ENCODE results near the gene UNKL.

Gene UNKL, protein sequence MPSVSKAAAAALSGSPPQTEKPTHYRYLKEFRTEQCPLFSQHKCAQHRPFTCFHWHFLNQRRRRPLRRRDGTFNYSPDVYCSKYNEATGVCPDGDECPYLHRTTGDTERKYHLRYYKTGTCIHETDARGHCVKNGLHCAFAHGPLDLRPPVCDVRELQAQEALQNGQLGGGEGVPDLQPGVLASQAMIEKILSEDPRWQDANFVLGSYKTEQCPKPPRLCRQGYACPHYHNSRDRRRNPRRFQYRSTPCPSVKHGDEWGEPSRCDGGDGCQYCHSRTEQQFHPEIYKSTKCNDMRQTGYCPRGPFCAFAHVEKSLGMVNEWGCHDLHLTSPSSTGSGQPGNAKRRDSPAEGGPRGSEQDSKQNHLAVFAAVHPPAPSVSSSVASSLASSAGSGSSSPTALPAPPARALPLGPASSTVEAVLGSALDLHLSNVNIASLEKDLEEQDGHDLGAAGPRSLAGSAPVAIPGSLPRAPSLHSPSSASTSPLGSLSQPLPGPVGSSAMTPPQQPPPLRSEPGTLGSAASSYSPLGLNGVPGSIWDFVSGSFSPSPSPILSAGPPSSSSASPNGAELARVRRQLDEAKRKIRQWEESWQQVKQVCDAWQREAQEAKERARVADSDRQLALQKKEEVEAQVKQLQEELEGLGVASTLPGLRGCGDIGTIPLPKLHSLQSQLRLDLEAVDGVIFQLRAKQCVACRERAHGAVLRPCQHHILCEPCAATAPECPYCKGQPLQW
- total RNA-seq, result 35.6 to 38.9 (median 35.6) reads per million in 3 donors

GRCh38 chr16:1414532-1415260, at the start of gene UNKL:
TSS of gene UNKL (minus strand) at chr16:1414704. CDS start at chr16:1414691, 13 bp downstream.
- DNase-seq, result peak; percentile 68 to 79 (median 78)
- peaks cover 13% of the 10 kb centered on the region for H3K36me3 ChIP-seq (ENCODE audit: control insufficient read depth, insufficient read depth, low read length)
- H3K4me1 ChIP-seq (ENCODE audit: control insufficient read depth, insufficient read depth, low read length, poor library complexity, severe bottlenecking), result peaks cover 5% of the 10 kb centered on the region
- peak within 1 kb of the TSS; percentile 92 for H3K4me3 ChIP-seq (ENCODE audit: insufficient read depth, low read depth, low read length, poor library complexity, severe bottlenecking)
- H3K27ac ChIP-seq (ENCODE audit: insufficient read depth, low read length, poor library complexity, severe bottlenecking), result peak within 1 kb of the TSS; percentile 75
- no peaks in the 10 kb centered on the region for H3K27me3 ChIP-seq (replicated peaks; ENCODE audit: control insufficient read depth, insufficient read depth, low read length, poor library complexity, severe bottlenecking)
- H3K9me3 ChIP-seq (ENCODE audit: control insufficient read depth, low read length), result no peaks in the 10 kb centered on the region

DNA sequence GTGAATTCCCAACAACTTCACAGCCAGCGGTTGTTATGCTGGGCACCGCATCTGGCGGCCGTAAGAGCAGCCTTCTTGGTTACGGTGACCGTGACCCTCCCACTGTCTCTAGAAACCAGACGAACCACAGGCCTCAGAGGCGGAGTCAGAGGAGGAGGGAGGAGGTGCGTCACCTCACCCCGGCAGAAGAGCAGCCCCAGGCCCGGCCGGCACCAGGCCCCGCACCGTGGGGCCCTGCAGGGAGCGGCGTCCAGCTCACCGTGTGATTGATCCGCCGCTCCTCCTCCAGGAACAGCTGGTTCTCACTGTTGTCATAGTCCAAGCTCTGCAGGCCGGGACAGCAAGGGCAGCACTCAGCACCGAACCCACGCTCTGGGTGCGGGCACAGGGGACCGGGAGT, 46.6 kb upstream of the UNKL start:
- Histone ChIP-seq H3K27ac (ENCODE audit: insufficient read depth, low read length, poor library complexity, severe bottlenecking) (no peak overlapping the region), H3K27me3 (replicated peaks; ENCODE audit: control insufficient read depth, insufficient read depth, low read length, poor library complexity, severe bottlenecking) (no peaks in the 10 kb centered on the region), H3K9me3 (ENCODE audit: control insufficient read depth, low read length) (no peaks in the 10 kb centered on the region), H3K4me1 (ENCODE audit: control insufficient read depth, insufficient read depth, low read length, poor library complexity, severe bottlenecking) (no peaks in the 10 kb centered on the region), H3K4me3 (ENCODE audit: insufficient read depth, low read depth, low read length, poor library complexity, severe bottlenecking) (no peak overlapping the region), H3K36me3 (ENCODE audit: control insufficient read depth, insufficient read depth, low read length) (peaks cover 24% of the 10 kb centered on the region)
- no peak for DNase-seq

DNA sequence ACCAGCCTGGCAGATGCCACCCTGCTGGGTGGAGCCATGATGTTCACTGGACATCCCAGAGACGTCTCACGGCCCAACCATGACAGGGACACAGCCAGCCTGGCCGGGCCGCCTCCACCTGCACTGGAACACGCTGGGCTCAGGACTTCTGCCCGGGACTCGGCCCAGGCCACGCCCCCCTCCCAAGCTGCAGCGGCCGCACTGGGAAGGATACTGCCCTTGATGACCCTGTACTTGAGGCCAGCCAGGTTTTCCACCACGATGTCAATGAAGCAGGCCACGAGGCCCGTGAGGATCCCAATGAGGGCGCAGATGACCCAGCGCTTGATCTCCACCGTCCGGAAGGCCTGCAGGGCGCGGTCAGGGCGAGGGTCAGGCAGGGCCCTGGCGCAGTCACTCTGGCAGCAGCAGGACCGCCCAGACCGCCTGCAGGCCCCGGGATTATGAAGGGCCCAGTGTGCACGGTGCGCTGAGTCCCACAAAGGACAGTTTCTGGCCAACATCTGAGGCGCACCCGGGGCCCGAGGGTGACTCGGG, 46.2 kb upstream of the UNKL start:
- Histone ChIP-seq H3K9me3 (ENCODE audit: control insufficient read depth, low read length) (no peaks in the 10 kb centered on the region), H3K4me3 (ENCODE audit: insufficient read depth, low read depth, low read length, poor library complexity, severe bottlenecking) (no peak overlapping the region), H3K36me3 (ENCODE audit: control insufficient read depth, insufficient read depth, low read length) (peaks cover 28% of the 10 kb centered on the region), H3K27me3 (replicated peaks; ENCODE audit: control insufficient read depth, insufficient read depth, low read length, poor library complexity, severe bottlenecking) (no peaks in the 10 kb centered on the region), H3K27ac (ENCODE audit: insufficient read depth, low read length, poor library complexity, severe bottlenecking) (no peak overlapping the region), H3K4me1 (ENCODE audit: control insufficient read depth, insufficient read depth, low read length, poor library complexity, severe bottlenecking) (no peaks in the 10 kb centered on the region)
- no peak for DNase-seq

DNA sequence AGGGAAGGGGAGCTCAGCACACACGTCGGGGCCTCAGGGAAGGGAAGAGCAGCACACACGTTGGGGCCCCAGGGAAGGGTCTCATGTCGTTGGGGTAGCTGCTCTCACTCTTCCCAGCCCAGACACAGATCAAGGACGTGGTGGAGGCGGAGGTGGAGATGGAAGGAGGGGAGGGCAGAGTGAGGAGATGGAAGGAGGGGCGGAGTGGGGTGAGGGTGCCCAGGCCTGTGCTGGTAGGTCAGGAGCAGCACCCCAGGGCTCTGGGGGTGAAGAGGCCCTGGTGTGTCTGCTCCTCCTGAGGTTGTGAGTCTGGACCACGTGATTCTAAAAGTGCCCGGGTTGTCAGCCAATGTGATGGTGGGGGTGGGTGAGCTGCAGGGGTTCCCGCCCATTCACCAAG, 45.5 kb upstream of the UNKL start:
- Histone ChIP-seq H3K9me3 (ENCODE audit: control insufficient read depth, low read length) (no peaks in the 10 kb centered on the region), H3K27ac (ENCODE audit: insufficient read depth, low read length, poor library complexity, severe bottlenecking) (no peak overlapping the region), H3K36me3 (ENCODE audit: control insufficient read depth, insufficient read depth, low read length) (peaks cover 31% of the 10 kb centered on the region), H3K4me1 (ENCODE audit: control insufficient read depth, insufficient read depth, low read length, poor library complexity, severe bottlenecking) (no peaks in the 10 kb centered on the region), H3K27me3 (replicated peaks; ENCODE audit: control insufficient read depth, insufficient read depth, low read length, poor library complexity, severe bottlenecking) (no peaks in the 10 kb centered on the region), H3K4me3 (ENCODE audit: insufficient read depth, low read depth, low read length, poor library complexity, severe bottlenecking) (no peak overlapping the region)
- no peak for DNase-seq

GRCh38 chr16:1458977-1459341, 44.5 kb upstream of the UNKL start:
- no peak for DNase-seq

GRCh38 chr16:1458336-1458976, 44.0 kb upstream of the UNKL start:
- Histone ChIP-seq H3K27me3 (replicated peaks; ENCODE audit: control insufficient read depth, insufficient read depth, low read length, poor library complexity, severe bottlenecking) (no peaks in the 10 kb centered on the region), H3K4me1 (ENCODE audit: control insufficient read depth, insufficient read depth, low read length, poor library complexity, severe bottlenecking) (no peaks in the 10 kb centered on the region), H3K9me3 (ENCODE audit: control insufficient read depth, low read length) (no peaks in the 10 kb centered on the region), H3K36me3 (ENCODE audit: control insufficient read depth, insufficient read depth, low read length) (peaks cover 42% of the 10 kb centered on the region), H3K27ac (ENCODE audit: insufficient read depth, low read length, poor library complexity, severe bottlenecking) (no peak overlapping the region), H3K4me3 (ENCODE audit: insufficient read depth, low read depth, low read length, poor library complexity, severe bottlenecking) (no peak overlapping the region)
- no peak for DNase-seq

More at GRCh38 chr16:1458977-1459341, 44.5 kb upstream of the UNKL start:
- Histone ChIP-seq H3K27me3 (replicated peaks; ENCODE audit: control insufficient read depth, insufficient read depth, low read length, poor library complexity, severe bottlenecking) (no peaks in the 10 kb centered on the region), H3K27ac (ENCODE audit: insufficient read depth, low read length, poor library complexity, severe bottlenecking) (no peak overlapping the region), H3K9me3 (ENCODE audit: control insufficient read depth, low read length) (no peaks in the 10 kb centered on the region), H3K36me3 (ENCODE audit: control insufficient read depth, insufficient read depth, low read length) (peaks cover 37% of the 10 kb centered on the region), H3K4me1 (ENCODE audit: control insufficient read depth, insufficient read depth, low read length, poor library complexity, severe bottlenecking) (no peaks in the 10 kb centered on the region), H3K4me3 (ENCODE audit: insufficient read depth, low read depth, low read length, poor library complexity, severe bottlenecking) (no peak overlapping the region)

DNA sequence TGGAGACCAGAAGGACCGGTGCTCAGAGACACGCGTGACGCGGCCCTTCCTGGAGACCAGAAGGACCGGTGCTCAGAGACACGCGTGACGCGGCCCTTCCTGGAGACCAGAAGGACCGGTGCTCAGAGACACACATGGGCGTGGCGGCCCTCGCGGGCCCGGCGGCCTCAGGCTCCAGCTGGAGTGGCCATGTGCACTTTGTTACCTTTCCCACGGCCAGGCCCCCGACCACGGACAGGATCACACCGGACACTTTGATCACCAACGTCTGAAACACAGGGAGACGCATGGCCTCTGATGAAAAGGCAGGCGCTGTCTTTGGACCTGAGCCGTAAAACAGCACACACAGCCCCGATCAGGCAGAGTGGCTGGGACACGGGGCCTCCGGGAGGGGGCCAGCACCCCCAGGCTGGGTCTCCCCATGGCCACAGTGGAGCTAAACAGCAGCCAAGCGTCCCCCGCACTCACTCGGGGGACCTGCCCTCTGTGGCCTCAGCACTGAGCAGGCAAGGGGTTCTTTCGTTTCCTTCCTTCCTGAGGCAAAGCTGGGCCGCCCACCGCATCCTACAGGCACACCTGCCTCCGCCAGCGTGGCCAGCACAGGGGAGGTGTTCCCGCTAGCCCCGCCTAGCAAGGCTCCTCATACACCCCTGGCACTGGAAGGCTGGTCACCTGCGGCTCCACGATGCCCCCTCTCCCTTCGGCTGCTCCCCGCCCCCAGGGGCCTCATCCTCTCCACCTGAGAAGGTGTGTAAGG, 43.2 kb upstream of the UNKL start:
- Histone ChIP-seq H3K27me3 (replicated peaks; ENCODE audit: control insufficient read depth, insufficient read depth, low read length, poor library complexity, severe bottlenecking) (no peaks in the 10 kb centered on the region), H3K4me3 (ENCODE audit: insufficient read depth, low read depth, low read length, poor library complexity, severe bottlenecking) (no peak overlapping the region), H3K9me3 (ENCODE audit: control insufficient read depth, low read length) (no peaks in the 10 kb centered on the region), H3K4me1 (ENCODE audit: control insufficient read depth, insufficient read depth, low read length, poor library complexity, severe bottlenecking) (no peaks in the 10 kb centered on the region), H3K36me3 (ENCODE audit: control insufficient read depth, insufficient read depth, low read length) (peaks cover 40% of the 10 kb centered on the region), H3K27ac (ENCODE audit: insufficient read depth, low read length, poor library complexity, severe bottlenecking) (no peak overlapping the region)
- DNase-seq, result no peak

GRCh38 chr16:1456951-1457350, 42.4 kb upstream of the UNKL start:
- no peak overlapping the region for H3K27ac ChIP-seq (ENCODE audit: insufficient read depth, low read length, poor library complexity, severe bottlenecking)
- H3K27me3 ChIP-seq (replicated peaks; ENCODE audit: control insufficient read depth, insufficient read depth, low read length, poor library complexity, severe bottlenecking), result no peaks in the 10 kb centered on the region
- no peaks in the 10 kb centered on the region for H3K9me3 ChIP-seq (ENCODE audit: control insufficient read depth, low read length)
- H3K36me3 ChIP-seq (ENCODE audit: control insufficient read depth, insufficient read depth, low read length), result peaks cover 39% of the 10 kb centered on the region
- H3K4me3 ChIP-seq (ENCODE audit: insufficient read depth, low read depth, low read length, poor library complexity, severe bottlenecking), result no peak overlapping the region
- H3K4me1 ChIP-seq (ENCODE audit: control insufficient read depth, insufficient read depth, low read length, poor library complexity, severe bottlenecking), result no peaks in the 10 kb centered on the region
- DNase-seq, result no peak

Measured in effector memory CD4-positive, alpha-beta T cell (primary cell).